GM19328 (cell line): ENCODE results near the gene DSTN.

Experiments
- ATAC-seq: cut with Tn5 transposase; IDR thresholded peaks from one replicate; pipeline ENCODE4 v1.9.1; 2021; ENCODE audit warnings: mild to moderate bottlenecking, moderate library complexity; ENCODE audit not compliant: unreplicated experiment

Gene DSTN

DNA sequence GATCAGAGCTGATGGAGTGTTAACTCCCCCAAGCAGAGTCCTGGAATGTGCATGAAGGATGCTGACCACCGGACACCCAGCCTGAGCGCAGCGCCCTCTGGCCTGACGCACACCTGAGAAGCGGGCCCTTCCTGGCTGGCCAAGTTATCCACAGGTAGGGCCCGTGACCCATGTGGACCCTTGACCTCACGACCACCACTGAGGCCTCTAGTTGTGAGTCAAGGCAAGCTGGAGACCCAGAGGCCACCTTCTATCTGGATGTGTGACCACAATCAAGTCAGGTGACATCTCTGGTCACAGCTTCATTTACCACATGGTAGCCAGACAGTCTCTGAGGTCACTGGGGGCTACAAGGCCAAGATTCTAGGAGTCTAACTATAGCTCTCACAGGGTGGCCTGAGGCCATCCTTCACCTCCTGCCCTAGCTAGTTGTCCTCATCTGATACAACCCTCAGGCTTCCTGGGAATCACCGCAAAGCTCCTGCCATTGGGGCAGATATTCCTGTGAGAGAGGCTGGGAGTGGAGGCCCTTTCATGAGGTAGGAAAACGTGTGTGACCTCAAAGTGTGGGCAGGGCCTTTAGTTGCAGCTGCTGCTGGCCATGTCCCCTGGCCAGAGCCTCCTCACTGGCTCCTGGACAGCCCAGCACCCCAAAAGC, 53.1 kb downstream of the DSTN start:
- ATAC-seq: no peak

- ATAC-seq: no peak
Observed at GRCh38 chr20:17624070-17624469, 54.2 kb downstream of the DSTN start.

DNA sequence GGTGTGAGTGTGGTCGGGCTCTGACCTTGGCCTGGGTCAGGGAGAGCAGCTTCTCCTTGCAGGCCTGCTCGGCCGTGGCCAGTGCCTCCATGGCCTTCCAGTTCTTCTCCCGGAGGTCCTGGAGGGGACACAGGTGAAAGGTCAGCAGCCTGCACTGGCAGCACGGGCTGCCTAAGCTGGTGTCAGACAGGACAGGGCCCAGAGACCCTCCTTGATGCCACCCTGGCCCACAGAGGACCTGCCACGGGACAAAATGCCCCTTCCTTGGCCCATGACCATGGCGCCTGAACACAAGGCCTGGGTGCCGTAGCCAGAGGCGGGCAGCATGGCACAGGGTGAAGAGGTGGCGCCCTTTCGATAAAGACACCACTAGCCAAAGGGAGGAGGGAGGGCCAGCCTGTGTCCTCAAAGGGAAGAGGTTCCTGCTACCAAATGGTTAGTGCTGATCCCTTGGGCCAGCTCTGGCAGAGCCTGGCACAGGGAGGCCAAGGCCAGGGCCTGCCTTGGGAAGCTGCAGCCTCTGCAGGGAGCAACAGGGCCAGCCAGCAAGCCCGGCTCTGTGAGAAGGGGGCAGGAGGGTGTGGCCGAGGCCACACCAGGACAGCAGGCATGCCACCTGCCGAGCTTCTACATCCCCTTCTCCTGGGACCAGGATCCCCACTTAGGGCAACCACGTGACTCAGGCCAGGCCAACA, 54.8 kb downstream of the DSTN start:
- no peak for ATAC-seq

DNA sequence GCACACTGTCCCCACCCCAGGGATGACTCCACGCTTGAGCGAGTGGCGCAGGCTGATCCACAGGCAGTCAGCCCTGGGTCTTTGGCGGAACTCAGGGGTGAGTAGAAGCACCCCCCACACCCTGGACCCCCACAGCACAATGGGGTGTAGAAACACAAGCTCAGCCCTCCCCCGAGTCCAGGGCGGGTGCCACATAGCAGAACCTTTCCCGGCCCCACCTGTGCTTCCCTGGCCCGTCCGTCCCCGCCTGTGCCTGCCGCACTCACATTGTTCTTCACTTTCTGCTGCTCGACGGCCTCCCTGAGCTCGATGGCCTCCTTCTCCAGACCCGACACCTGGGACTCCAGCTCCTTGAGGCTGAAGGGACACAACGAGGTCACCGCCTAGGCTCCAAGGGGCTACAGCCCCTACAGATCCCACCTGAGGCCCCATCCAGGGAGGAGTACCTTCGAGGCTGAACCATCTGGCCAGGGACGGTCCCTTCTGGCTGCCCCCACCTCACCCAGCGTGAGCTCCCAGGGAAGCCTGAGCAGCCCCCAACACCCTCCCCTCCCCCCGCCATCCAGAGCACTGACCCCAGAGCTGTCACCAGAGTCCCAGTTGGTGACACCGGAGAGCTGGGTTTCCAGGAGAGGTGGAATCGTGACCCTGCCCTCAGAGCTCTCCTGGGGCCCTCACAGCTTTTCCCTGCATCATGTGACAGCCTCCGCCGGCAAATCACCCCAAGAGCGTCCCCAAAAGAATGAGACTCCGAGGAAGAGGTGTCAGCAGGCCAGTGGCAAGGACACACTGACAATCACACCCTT, 55.6 kb downstream of the DSTN start:
- ATAC-seq: no peak

GRCh38 chr20:17626217-17627007, 56.5 kb downstream of the DSTN start:
- no peak for ATAC-seq

DNA sequence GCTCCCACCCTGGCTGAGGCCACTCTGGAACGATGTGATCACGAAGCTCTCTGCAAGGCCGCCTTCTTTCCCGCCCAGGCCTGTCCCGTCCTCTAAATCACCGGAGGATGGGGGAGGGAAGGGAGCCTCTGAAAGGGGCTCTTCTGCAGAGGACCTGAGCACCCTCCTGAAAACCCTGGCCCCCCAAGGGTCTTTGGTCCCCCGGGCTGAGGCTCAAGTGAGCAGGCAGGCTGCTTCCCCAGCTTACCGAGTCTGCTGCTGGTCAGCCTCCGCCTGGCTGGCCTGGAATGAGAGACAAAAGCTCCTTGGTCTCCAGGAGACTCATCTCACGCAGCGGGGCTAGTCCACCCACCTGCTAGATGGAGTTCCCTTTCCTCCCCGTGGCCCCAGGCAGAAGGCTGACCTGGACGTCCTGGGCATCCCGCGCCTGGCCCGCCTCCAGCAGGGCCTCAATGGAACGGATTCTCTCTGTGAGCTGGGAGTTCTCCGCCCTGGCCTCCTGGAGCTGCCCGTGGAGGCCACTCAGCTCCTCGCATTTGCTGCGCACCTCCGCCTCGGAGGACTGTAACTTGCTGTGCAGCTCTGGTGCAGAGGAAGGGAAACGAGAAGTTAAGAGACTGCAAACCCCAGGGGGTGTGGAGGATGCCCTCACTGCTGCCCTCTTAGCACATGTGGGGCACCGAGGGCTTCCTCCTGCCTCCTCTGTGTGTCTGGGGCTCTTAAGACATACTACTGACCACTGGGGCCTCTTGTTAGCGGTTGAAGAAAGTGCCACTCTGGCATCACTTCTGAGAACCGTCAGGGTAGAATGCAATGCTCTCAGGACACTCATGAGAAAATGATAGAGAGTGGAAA, 57.5 kb downstream of the DSTN start:
- no peak for ATAC-seq

- ATAC-seq: no peak
Observed at GRCh38 chr20:17628101-17628841, 58.4 kb downstream of the DSTN start.

- ATAC-seq: no peak
Observed at GRCh38 chr20:17629025-17629424, 59.1 kb downstream of the DSTN start.

DNA sequence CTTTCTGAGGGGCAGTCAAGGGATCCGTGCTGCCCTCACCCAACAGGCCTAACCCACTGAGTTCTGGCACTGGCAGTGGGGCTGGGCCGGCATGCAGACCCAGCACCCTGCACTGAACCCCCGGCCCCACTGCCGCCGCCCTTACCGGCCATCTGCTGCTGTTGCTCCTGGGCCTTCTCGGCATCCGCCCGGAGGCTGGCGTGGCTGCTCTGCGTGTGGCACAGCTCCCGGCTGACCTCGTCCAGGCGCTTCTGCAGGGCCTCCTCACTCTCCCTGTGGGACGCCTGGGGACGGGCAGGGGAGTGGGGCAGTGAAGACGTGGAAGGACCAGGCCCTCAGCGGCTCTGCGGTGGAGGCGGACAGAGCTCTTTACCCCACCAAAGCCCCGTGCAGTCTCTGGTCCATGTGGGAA, 59.8 kb downstream of the DSTN start:
- ATAC-seq: no peak

DNA sequence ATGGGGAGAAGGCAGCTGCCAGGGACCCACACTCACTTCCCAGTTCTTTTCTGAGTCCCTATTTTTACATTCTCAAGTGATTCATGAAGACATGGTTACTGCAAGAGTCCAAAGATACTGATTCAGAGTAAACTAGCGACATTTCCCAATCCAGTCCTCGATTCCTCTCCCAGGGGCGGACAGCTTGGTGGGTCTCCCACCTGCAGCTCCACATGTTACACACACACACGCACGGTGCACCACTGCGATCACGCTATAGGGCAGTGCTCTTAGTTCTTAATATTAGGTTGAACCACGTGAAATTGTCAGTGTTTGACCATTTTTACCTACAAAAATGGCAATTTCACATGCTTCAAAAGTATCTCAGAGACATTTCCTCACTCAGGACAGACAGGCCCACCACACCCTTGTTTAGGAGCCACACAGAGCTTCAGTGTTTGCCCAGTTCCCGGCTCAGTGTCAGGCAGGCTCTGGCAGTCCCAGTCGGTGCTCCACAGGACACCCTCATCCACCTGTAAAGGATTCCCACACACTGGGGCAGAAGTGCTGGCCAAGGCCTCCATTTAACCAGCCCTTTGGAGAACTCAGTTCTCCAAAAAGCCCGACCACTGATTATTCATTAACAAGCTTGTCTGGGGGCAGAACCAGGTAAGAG, 60.4 kb downstream of the DSTN start:
- ATAC-seq: no peak

DNA sequence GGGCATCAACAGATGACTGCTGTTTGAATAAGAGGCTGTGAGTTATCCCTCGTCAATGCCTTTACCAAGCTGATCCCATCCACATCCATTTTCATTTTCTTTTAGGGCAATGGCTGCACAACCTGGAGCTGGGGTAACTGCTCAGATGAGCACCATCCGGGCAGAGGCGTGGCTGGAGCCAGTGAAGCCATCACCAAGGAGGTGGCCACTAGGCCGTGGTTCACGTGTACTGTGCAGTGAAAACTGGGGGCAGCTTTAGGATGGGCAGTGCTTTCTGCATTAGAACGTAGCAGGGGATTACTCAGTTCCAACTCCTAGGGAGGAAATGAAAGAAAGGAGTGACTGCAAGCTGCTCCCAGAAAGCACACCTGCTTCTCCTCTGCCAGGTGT, 60.9 kb downstream of the DSTN start:
- ATAC-seq: no peak

GRCh38 chr20:17631576-17632319, 61.9 kb downstream of the DSTN start:
- ATAC-seq: no peak

GRCh38 chr20:17633221-17633849, 63.5 kb downstream of the DSTN start:
- ATAC-seq: no peak

GRCh38 chr20:17633850-17634500, 64.1 kb downstream of the DSTN start:
- no peak for ATAC-seq

GRCh38 chr20:17634661-17635331, 64.9 kb downstream of the DSTN start:
- no peak for ATAC-seq

GRCh38 chr20:17635332-17636244, 65.7 kb downstream of the DSTN start:
- ATAC-seq: no peak
